Activated T-cell treated with anti-CD3 and anti-CD28 coated beads for 48 hours (primary cell): Measurements from ENCODE around the gene RESF1.
A peak's percentile ranks its signal among the peaks of the same experiment; 100 is the strongest.
"Not testable (repeated sequence)": the region's sequence is repeated elsewhere in the genome, so short reads cannot be mapped to it uniquely, and the experiment has no call there.

Experiments used
- DNase-seq: peaks from one replicate; pipeline ENCODE4 v3.0.0-alpha.2; 2020; ENCODE audit warnings: low read depth

Gene RESF1, protein sequence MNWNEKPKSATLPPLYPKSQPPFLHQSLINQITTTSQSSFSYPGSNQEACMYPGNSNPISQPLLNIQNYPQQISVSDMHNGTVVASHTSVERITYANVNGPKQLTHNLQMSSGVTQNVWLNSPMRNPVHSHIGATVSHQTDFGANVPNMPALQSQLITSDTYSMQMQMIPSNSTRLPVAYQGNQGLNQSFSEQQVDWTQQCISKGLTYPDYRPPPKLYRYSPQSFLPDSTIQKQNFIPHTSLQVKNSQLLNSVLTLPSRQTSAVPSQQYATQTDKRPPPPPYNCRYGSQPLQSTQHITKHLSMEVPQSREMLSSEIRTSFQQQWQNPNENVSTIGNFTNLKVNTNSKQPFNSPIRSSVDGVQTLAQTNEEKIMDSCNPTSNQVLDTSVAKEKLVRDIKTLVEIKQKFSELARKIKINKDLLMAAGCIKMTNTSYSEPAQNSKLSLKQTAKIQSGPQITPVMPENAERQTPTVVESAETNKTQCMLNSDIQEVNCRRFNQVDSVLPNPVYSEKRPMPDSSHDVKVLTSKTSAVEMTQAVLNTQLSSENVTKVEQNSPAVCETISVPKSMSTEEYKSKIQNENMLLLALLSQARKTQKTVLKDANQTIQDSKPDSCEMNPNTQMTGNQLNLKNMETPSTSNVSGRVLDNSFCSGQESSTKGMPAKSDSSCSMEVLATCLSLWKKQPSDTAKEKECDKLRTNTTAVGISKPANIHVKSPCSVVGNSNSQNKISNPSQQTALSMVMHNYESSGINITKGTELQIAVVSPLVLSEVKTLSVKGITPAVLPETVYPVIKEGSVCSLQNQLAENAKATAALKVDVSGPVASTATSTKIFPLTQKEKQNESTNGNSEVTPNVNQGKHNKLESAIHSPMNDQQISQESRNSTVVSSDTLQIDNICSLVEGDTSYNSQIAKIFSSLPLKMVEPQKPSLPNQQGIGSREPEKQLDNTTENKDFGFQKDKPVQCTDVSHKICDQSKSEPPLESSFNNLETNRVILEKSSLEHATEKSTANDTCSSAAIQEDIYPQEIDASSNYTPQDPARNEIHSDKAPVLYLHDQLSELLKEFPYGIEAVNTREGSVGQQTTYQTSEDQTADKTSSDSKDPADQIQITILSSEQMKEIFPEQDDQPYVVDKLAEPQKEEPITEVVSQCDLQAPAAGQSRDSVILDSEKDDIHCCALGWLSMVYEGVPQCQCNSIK (N-terminal part only)

DNA sequence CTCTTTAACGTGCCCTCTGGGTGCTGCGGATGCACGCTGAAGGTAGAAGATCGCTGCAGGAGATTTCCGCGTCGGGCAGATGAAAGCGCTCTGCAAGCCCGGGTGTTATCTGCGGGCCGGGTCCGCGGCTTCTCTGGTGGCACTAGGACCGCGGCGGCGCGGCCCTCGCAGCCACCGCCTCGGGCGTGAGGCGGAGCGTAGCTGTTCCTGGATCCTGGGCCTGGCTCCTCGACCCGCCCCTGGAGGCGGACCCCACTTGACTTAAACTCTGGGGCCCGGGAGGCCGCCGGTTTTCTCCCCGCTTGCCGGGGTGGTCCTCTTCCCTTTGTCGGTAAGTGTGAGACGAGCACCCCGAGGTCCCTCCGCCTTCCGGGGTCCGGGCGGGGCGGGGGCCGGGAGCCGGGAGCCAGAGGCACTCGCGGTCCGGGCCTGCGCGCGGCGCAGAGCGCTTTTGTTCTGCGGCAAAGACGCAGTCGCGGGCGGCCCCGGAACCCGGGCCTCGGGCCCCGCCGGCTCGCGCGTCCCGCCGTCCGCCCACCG is at the start of gene RESF1:
Gene RESF1, plus strand, starts transcription at position 255 of the 540 bp plus-strand sequence. CDS start 21,541 bp downstream, outside the sequence.
- peak; percentile 82 for DNase-seq

DNA sequence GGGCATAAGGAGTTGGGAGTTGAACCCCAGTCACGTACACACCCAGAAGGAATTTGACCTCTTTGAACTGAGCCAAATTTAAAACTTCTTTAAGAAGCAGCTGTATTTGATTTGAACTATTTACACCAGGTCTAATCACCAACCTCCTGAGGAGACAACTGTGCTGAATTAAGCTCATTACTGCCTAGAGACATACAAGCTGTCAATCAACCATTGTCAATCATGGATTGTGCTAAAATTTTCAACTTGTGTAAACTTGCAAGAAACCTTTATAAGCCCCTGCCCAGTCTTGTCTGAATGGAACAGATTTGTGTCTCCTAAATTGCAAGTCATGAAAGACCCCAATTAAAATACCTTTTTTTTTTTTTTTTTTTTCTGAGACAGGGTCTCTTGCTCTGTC is 44.3 kb upstream of the RESF1 start:
- no peak for DNase-seq

DNA sequence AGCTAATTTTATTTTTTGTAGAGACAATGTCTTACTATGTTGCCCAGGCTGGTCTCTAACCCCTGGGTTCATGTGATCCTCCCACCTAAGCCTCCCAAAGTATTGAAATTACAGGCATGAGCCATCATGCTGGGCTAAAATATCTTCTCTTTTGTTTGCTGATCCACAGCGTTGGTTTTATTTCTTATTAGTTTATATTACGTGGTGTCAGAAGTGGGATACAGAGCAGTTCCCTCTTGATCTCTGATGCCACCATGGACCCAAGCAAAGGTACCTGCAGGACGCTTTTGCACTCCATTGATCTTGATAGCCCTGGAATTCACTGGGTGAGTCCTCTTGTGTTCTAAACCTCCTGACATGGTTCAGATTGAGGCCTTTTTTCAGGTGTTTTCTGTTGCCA is 43.8 kb upstream of the RESF1 start:
- no peak for DNase-seq

DNA sequence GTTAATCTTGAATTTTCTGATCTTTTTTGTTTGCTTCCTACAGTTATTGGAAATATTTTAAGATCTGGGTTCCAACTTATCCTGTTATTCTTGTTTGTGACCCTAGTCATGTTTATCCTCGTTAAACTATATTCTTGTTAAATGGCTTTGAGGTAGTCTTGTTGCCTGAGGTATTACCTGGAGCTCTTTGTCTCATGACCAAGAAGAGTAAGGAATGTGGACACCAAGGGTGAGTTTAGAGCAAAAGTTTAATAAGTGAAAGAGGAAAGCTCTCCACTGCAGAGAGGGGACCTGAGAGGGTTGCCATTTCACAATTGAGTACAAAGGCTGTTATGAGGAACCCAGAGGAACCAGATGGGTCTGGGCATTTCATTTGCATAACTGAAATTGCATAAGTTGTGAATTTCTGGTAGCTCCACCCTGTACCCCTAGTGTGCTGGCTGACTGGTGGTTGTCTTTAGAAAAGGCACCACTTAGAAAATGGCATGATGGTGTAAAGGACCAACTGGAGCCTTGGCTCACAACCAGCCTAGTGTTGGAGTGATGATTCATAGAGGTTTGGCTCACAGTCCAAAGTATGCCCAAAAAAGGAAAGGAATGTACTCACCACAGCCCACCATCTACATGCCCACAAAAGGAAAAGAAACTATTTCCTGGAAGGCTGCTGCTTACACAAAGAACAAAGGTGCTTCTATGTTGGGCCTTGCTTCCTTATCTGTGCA is 36.7 kb upstream of the RESF1 start:
- DNase-seq = no peak

DNA sequence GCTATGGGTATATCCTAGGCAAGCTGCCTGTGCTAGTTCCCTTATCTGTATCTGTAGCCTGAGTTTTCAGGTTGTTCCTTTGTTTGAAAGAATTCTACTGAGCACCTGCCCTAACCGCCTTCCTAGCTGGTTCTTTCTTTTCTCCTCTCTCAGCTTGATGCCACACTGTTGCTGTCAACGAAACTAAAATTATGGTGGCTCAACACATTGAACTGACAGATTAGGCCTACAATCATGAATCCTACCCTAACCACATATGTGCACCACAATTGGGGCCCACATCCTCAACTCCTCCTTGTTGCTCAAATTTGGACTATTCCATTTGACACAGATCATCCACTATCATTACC is 36.2 kb upstream of the RESF1 start:
- no peak for DNase-seq

DNA sequence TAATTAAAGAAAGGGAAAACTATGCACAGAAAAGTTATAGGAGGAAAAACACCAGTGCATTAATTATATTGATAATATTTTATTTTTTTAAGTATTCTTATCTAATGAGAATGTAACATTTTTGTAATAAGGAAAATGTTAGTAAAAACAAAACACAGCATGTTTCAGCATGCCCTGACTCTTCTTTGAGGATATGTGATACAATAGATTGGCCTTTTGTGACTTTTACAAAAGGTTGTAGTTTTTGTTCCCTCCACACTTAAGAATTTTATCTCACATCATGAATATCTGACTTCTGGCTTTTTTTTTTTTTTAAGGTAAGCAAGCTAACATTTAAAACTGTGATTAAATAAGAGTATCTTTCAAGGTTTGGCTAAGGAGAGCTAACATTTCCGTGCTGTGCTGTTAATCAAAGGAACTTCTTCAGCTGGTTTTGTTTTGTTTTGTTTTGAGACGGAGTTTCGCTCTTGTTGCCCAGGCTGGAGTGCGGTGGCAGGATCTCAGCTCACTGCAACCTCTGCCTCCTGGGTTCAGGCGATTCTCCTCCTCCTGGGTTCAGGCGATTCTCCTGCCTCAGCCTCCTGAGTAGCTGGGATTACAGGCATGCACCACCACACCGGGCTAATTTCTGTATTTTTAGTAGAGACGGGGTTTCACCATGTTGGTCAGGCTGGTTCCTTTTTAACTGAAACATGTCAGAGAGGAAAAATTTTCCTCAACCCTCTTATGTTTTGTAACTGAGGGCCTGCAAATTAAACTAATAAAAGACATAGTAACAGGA is 30.8 kb upstream of the RESF1 start:
- no peak for DNase-seq

DNA sequence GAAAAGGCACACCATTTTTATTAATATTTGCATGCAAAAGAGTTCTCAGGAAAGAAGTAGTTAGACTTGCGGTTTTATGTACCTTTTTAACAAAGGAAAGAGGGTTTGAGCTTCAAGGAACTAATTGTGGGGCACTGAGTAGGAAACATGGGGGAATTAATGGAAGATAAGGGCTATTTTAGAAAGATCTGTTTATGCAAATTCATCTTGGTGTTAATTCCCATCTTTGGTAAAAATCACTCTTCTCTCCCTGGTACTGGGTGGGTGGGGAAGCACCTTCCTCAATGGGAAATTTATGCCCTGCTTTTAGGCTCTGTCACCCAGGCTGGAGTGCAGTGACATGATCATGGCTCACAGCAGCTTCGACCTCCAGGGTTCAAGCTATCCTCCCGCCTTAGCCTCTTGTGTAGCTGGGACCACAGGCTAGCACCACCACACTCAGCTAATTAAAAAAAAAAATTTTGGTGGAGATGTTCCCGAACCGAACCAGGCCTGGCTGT is 30.1 kb upstream of the RESF1 start:
- DNase-seq = no peak

DNA sequence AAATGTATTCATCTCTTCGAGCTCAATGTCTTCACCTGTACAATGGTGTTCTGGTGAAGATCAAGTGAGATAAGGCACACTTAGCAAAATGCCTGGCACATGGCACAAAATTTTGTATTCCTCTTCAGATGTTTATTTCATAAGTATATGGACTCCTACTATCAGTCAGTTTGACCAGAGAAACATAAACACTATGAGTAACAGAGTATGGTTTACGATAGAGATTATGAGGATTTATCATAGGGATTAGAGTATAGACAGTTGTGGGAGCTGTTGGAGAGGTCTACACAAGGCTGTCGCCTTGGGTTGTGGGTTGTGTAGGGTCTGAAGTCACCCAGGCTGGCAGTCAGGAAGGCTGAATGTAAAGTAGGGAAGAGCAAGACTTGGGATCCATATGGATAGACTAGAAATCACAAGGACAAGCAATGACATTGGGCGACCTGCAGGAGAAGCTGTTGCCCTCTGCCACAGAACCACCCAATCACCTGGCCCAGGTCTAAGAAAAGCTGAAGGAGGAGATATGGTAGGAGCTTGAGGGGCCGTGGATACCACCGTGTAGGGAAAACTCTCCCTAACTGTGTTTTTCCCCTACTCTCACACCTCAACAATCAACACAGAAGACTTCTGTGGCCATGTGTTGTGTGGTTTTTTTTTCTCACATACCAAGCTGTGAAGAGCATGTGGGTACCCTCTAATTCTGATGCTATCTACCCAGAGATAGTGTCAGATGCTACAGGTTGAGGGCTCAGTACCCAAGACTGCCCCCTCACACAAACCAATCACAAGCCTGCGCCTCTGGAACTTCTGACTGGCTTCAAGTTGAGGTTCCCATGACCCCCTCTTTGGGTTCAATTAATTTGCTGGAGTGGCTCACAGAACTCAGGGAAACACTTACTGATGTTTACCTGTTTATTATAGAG is 27.2 kb upstream of the RESF1 start:
- no peak for DNase-seq

DNA sequence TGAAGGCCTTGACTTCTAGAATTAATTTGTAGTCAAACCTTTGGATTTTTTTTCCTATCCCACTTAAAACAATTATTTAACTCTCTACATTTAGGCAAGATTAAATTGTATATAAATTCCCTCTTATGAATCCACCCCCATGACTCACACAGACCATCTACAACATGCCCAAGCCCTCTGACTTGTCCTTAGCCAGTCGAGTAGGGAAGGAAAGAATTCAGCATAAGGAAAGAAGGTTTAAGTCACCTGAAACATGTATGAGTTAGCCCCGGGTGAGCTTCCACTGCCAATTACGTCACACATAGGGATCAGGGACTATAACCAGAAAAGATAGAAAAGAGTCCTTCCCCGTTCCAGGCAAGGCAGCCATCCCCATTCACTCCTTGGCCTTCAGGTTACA is 14.9 kb upstream of the RESF1 start:
- DNase-seq = no peak

DNA sequence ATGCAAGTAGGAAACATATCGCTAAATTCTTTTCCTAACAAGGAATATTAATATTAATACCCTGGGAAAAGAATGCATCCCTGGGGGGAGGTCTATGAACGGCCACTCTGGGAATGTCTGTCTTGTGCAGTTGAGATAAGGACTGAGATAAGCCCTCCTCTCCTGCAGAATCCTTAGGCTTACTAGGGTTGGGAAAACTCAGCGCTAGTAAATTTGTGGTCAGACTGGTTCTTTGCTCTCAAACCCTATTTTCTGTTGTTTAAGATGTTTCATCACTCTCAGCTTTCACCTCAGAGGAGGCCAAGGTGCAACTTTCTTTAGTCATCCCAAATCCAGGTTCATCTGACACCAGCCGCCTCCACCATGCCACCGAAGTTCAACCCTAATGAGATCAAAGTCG is 11.2 kb upstream of the RESF1 start:
- DNase-seq = no peak

DNA sequence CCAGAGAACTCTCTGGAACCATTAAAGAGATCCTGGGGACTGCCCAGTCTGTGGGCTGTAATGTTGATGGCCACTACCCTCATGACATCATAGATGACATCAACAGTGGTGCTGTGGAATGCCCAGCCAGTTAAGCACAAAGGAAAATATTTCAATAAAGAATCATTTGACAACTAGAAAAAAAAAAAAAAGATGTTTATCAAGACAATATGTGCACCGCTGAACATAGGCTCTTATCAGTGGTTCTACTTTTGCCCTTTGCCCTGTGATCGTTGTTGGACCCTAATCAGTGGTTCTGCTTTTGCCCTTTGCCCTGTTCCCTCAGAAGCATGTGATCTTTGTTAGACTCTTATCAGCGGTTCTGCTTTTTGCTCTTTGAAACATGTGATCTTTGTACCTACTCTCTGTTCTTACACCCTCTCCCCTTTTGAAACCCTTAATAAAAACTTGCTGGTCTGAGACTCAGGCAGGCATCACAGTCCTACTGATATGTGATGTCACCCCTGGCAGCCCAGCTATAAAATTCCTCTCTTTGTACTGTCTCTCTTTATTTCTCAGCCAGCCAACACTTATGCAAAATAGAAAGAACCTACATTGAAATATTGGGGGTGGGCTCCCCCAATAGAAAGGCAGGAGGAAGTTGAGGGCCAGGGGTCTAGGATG is 10.4 kb upstream of the RESF1 start:
- DNase-seq = not testable (repeated sequence)

DNA sequence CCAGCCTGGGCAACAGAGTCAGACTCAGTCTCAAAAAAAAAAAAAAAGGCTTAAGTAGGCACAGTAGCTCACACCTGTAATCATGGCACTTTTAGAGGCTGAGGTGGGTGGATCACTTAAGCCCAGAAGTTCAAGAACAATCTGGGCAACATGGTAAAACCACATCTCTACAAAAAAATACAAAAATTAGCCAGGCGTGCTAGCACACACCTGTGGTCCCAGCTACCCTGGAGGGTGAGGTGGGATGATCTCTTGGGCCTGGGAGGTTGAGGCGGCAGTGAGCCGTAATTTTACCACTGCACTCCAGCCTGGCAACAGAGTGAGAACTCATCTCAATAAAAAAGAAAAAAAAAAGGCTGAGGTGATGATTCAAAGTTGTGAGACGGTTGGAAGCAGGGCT is 9.1 kb upstream of the RESF1 start:
- DNase-seq = no peak

DNA sequence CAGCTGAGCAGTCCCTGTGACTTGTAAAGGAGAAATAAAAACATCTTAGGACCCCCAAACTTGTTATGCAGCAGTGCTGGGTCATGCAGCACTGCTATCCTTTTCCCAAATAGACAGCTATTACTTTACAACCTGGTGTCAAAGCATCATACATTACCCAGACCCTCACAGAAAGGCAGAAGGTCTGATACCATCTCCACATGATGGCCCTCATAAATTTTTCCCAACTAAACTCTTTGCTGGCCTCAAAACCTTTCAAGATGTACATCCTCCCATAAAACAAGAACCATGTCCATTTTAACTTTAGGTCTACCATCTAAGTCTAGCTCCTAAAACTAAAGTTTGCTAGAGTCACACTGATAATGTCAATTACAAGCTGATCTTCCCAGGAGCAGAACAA is 8.7 kb upstream of the RESF1 start:
- DNase-seq = no peak

DNA sequence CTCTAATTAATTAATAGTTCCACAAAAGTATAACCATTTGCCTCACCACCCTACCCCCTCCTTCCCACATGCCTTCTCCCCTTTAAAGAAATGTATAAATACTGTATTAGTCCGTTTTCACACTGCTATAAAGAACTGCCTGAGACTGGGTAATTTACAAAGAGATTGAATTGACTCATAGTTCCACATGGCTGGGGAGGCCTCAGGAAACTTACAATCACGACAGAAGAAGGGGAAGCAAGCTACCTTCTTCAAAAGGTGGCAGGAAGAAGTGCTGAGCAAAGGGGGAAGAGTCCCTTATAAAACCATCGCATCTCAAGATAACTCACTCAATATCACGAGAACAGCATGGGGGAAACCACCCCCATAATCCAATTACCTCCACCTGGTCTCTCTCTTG is 8.2 kb upstream of the RESF1 start:
- no peak for DNase-seq

DNA sequence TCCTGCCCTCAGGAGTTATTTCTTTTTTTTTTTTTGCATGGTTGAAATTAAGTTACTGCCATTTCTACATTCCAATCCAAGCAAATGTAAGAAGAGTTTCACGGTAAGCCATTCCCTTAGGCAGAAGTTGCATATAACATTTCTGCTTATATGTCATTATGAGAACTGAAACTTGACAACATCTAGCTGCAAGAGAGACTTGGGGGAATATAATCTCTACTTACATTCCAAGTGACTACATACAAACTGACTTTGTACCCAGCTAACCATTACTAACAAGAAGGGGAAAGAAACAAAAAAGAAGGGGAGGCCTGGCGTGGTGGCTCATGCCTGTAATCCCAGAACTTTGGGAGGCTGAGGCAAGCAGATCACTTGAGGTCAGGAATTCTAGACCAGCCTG is 7.3 kb upstream of the RESF1 start:
- no peak for DNase-seq

DNA sequence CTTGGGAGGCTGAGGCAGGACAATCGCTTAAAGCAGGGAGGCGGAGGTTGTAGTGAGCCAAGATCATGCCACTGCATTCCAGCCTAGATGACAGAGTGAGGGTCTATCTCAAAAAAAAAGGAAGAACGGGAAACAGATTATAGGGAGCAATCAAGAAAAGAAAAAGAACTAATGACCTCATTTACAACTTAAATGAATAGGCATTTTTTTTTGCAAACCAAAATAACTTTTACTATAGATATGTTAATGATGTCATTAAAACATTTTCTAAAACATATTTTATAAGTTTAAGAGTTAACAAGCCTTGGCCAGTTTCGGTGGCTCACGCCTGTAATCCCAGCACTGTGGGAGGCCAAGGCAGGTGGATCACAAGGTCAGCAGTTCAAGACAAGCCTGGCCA is 6.8 kb upstream of the RESF1 start:
- no peak for DNase-seq

DNA sequence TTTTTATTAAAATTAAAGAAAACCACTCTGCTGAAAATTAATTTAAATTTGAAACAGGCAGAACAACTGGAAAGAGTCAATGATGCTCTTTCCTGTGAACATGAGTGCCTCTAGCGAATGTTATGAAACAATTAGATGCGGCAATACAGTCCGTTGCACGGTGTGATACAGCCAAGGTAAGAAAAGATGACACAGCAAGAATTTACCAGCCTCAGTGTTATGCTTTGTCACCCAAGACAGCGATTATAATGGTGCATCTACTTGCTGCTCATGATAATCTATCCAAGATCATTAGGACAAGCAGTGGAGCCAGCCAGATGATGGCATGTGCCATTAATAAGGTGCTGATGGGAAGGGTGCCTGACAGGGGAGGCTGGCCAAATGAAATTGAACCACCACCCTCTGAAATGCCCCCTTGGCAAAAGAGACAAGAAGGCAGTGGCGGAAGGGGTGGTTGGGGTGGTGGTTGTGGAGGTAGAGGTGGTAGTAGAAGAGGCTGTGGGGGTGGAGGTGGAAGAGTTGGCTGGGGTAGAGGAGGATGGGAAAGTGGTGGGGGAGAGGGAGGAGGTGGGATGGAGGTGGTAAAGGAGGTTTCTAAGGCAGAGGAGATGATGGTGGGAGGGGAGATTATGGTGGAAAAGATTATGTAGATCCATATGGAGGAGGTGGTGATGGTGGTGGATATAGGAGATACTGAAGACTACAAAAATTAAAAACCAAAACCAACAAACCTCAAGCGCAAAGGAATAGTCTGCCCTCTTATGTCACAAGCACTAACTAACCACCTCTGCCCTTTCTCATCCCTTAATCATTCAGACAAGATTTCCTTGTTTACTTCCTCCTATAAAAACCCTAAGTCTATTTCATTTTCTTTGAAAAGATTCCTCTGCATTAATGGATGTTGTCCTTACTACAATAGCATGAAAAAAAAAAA is 4.0 kb upstream of the RESF1 start:
- no peak for DNase-seq

DNA sequence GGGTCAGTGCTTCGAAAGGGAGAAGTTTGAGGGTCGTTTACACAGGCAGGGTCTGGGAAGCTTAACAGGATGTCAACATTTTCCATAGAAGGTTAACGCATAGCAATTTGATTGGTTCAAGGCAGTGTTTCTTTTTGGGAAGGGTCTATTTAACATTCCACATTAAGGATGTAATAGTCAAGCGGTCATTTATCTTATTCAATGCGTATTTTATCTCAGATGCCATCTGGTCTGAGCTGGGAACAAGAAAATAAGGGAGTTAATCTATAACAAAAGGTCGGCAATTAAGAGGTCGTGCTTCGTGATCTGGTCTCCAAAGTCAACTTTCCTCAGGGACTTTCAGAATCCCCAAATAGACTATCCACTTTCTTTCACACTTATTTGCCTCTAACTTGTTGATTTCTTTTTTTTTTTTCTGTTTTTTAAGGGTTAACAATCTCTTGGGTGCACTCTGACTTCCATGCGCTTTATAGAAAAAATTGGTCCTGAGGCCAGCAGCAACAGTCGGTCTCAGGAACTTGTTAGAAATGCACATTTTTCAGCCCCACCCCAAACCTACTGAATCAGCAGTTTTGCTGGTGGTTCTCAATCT is 550 bp upstream of the RESF1 start:
- DNase-seq = no peak
